NCI-H2029 (cell line): ENCODE data around the gene DNPH1.

Experiments used
- DNase-seq: peaks from one replicate; lab custom pipeline; 2025; lab: John Stamatoyannopoulos, UW

The DNPH1 gene, protein sequence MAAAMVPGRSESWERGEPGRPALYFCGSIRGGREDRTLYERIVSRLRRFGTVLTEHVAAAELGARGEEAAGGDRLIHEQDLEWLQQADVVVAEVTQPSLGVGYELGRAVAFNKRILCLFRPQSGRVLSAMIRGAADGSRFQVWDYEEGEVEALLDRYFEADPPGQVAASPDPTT

DNA sequence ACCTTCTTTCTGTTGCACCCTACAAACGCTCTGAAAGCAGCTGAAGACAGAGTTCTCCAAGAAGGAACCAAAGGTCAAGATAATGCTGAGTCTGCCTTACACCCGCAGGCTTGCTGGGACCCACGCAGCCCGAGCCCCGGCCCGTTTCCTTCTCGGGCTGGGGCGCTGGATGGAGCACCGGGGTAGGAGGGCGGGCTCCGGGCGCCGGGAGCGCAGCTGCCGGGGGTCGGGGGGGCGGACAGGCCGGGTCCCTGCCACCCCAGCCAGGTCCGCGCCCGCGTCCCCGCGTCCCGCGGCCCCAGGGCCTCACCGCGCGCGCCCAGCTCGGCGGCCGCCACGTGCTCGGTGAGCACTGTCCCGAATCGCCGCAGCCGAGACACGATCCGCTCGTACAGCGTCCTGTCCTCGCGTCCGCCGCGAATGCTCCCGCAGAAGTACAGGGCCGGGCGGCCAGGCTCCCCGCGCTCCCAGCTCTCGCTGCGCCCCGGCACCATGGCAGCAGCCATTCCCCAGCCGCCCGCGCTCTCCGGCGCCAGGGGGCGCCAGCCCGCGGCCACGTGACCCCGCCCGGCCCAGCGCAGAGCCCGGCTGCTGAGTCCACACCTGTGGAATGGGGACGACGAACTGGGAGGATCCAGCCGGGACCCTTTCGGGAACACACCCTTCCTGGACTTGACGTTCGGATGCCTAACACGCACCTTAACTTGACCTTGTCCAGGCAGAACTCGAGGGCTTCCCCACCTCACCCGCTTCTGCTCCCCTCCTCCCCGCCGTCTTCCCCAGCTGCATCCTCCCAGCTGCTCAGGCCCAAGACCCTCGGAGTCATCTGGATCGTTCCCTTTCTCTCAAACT lies at the start of gene DNPH1:
Gene DNPH1, minus strand, starts transcription at position 531 of the 852 bp plus-strand sequence. Its CDS starts 25 bp downstream, at position 506.
- DNase-seq = peak; percentile 51

DNA sequence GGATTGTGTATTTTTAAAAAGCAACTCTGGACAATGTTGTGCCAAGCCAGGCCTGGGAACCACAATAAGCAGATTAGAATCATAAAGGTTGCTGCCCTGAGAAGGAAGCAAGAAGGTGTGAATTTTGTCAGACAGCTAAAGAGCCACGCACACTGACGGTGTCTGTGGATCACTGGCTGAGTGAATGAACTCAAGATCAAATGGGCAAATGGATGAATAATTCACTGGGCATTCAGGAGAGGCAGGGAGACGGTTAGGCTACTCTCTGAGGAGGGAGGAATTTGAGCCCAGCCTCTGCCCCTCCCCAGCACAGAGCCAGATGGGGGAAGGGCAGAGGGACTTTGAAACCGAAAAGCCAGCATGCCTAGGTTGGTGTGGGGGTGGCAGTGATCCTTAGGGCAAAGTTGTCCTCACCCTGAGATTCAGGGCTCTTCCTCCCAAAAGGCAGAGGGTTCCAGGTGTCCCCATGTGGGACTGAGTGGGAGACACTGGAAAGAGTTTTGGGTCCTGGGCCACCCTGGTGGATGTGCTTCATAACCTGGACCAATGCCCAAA lies 49.3 kb upstream of the DNPH1 start:
- DNase-seq = no peak

DNA sequence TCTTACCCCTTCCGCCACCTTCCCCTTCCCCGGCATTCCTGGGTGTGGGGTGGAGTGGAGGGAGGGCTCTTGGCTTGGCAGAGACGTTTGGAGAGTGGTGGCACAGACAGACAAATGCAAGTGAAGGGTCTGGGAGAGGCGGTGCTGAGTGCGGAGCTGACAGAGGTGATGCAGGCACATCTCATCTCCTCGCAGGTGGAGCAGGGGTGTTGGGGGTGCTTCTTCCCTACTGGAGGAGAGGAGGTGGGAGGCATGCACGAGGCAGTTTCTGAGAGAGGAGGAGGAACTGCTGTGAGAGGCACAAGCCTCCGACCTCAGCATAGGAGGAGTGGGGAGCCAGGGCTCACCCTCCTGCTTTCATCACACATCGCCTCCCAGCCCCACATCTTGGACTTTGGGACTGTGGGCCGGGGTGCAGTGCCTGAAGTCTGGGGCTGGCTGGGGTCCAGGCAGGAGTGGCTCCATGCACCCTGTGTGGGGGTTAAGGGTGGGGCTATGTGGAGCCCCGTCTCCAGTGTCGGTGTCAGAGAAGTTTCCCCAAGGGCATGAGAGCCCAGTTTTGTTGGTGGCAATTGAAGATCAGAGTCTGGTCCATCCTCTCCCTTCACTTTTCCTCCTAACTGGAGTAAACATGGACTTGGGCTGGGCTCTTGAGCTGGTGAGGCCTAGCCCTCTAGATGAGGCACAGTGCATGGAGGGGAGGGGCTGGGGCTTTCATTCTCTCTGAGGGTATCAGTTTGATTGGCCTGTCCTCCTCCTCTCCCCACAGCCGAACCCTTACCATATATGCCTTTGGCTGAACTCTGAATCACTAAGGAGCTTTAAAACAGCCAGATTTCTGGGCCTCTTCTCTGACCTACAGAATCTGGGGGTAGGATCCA lies 48.6 kb upstream of the DNPH1 start:
- no peak for DNase-seq

DNA sequence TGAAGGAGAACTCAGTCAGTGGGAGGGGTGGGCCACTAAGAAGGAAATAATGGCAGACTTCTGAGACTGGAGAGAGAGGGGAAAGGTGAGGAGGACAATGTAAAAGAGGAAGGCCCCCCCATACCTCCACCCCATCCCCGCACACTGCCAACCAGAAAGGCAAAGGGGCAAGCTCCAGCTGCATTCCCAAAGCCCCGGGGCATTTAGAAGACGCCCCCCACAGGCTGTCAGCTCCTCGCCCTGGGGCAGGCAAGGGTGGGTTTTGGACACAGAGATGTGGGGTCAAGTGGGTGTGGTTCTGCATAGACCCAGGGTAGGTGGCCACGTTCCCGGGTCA lies 48.0 kb upstream of the DNPH1 start:
- DNase-seq = no peak

DNA sequence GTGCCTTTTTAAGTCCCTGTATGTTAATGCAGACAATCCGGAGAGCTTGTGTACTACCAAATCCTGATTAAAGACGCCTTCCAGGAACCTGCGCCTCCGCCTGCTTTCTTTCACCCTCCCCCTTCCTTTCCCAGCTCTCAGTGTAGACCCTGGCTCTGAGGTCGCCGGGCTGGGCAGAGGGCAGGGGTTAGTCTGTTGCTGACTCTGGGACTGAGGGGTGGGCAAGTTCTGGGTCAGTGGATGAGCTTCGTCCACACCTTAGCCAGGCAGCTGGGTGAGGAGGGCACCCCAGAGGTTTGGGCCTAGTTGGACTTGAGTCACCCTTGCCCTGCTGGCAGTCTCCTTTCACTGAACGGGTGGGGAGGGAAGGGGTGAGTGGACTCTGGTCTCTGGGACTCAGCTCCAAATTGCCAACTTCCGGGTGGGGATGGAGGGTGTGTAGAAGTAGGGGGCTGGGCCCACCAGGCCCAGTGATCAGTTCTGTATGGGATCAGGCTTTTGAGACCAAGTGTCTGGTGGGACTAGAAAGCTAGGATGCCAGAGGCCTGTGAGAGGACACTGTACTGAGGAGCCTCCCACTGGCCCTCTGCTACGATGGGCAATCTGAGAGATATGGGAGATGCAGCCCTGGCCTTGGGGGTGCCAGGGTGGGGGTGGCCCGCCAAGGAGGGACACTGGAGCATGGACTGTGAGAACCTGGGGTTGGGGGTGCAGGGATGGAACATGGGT lies 47.5 kb upstream of the DNPH1 start:
- DNase-seq = no peak

DNA sequence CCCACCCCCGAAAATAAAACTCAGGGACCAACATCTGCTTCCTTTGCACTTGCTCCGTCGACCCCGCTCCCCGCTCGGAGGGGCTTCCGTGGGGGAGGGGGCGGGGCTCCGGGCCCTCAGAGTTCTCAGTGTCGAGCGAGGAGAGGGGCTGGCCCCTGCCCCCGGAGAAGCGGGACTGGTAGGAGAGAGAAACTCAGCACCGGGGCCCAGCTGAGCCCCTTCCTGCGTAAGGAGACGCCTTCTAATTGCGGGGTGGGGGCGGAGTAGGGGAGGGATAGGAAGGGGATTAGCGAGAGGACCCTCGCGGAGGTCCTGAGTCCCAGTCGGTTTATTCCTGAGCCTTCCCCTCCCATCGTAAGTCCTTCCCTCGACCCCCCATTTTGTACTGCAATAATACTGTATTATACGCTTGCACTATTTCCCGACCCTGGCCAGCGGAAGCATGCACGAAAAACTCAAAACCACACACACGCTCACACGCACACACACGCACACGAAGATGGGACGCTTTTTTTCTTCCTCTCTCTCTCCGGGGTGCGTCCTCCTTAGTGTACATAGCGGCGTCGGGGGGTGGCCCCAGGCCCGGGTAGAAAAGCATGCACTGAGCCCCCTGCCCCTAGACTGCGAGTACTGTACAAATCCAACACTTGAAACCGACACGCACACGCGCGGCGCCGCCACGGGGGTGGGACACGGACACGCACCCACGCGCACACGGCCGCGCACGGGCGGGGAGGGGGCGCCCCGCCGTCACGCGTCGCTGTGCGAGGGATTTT lies 46.7 kb upstream of the DNPH1 start:
- no peak for DNase-seq

DNA sequence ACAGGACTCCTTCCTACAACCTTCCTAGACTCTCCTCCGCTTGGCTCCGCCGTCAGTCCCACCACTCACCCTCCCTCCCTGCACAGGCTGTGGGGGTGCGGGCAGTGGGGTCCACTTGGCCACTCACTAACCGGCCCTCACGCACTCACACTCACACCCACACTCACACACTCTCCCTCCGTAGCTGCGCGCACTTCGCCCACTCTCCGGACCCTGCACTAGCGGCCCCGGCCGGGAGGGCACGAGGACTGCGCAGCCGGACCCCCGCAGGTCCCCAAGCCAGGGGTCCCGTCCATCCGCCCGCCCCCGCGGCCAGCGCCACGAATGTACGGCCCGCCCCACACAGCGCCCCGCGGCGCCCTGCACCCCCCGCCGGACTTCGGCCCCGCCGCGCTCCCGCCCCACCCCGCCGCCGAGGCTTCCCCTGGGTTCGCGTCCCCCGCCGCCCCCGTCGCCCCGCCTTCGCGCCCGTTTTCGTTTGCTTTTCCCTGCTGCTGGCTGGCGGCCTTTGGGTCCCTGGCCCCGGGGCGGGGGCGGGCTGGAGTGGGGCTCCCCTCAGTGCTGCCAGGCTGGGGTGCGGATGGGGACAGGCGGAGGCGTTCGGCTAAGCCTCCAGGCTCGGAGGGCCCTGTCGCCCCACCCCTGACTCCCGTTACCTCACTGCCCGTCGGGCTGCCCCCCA lies 45.8 kb upstream of the DNPH1 start:
- no peak for DNase-seq

DNA sequence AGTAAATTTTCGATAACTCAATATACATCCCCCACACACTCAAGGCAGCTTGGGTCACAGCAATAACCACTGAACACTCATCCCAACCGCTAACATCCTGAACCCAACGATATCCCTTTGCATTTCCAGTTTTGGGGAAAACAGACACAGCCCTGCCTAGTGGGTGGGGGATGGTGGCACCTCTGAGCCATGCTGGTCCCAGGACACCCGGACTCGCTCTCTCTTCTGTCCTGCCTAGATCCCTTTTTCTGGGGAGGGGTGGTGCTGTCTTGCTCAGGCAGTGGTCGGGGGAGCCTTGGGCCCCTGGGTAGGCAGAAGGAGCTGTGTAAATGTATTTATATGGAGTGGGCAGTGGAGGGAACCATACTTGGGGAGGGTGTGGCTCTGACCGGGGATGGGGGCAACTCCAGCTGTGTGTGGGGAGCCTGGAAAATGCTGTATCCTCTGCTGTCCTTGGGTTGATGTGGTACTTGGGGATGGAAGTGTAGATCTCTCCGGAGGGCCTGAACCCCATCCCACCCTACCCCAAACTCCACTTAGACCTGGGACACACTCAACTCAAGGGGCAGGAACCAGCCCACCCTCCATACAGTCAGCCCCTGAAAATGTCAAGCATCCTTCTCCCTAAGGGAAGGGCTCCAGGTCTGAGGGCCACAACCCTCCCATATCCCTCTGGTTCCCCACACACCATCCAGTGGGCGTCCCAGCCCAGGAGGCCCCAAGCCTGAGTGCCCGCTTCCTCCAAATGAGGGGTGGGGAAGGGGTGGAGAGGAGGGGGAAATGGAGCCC lies 45.0 kb upstream of the DNPH1 start:
- DNase-seq = no peak

DNA sequence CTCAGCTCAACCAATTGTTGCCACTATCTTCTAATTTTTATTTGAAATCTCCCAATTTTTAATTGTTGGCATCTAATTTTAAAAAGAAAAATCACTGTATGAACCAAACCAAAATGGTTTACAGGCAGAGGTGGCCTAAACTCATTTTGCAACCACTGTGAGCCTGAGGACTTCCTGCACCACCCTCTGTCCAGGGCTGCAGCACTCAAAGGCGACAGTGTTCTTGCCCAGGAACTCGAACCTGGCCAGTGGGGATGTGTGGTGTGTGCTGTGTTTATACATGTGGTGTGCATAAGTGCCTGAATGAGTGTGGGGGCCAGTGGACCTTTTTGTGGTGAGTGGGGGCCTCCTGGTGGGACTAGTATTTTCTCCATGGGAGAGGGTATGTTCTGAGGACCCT lies 44.4 kb upstream of the DNPH1 start:
- no peak for DNase-seq

DNA sequence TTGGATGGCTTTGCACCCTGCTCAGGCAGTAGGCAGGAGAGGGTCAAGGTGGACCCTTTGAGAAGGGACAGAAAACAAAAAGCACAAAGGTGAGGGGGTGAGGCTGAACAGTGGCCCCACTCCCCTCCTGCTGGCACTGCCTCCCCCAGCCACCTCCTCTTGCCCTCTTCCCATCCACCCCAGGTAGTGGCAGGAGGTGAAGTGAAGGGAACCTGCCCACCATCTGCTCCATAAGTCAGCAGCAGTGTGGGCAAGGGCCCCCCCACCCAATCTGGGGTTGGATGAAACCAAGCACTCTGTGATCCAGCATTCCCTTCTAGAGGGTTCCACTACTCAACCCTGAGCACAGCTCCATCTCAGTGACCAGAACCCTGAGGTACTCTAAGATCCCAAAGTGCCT lies 42.7 kb upstream of the DNPH1 start:
- no peak for DNase-seq

DNA sequence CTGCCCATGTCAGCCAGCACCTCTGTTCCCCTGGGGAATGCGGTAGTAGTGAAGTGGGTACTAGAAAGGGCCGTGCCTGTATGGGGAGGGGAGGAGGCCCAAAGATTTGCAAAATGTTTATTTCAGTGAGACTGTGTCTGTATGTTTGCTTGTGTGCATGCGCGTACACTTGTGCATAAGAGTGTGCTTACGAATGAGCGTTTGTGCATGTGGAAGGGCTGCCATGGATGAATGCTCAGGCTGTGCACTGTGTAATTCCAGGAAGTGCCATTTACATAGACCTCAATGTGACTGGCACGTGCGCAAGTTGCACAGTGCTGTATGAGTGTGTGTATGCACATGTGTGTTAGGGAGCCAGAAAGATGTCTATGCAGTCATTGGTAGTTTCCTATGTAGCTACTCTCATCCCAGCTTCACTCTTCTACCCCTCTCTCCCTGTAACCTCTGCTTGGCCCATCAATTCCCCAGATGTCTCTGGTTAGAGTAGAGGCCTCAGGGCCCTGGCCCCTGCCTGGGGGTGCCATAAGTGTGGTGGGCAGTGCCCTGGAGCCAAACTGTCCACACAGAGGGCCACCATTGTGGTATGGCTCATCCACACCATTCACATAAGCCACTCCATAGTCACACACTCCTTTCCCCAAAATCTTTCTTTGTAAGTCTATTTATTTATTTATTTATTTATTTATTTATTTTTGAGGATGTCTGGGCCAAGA lies 42.0 kb upstream of the DNPH1 start:
- DNase-seq = no peak

DNA sequence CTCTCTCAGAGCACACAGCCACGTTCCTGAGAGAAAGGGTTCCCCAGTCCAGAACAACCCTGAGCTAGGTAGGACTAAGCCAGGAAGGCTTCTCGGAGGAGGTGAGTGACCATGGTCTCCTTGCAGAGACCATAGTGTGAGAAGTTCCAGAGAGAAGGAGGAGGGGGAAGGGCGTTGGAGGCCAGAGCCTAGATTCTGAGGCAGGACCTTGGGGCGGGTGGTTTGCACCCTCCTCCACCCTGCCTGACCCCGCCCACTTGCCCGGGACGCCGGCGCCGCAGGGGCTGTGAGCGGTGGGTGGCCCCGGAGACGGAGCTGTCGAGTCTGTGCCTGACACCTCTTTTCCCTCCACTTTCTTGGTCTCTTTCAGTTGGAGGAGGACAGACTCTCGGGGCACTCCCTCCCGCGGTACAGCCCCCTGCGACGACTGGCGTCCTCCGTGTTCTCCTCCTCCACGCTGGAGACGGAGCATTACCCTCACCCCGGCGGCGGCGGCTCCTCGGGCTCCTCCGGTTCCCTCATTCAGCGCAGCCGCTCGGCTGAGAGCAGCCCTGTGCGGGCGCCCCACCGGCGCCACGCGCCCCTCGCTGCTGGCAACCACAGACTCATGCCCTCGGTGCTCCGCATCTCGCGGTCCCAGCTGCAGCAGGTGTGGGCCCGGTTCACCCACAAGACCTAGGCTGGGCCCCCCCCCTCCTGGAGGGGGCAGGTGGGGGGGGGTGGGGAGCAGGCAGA lies 40.2 kb upstream of the DNPH1 start:
- DNase-seq = peak; percentile 29

DNA sequence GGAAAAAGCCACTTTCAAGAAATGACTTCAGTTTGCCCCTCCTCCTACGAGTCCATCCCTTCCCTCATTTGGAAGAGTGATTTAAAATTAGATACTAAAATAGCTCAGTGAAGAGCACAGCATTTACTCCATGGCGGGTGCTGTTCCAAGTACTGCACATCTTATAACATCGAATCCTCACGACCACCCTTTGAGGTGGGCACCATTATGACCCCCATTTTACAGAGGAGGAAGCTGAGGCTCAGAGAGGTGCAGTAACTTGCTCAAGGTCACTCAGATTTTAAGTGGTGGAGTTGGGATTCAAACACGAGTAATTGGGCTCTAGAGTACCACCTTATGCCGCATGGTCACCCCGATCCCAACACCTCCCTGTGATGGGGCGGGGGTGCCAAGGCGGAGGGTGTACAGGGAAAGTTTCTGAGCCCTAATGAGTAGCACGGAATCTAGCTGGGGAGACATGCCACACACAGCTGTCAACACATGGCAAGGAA lies 39.5 kb upstream of the DNPH1 start:
- no peak for DNase-seq

DNA sequence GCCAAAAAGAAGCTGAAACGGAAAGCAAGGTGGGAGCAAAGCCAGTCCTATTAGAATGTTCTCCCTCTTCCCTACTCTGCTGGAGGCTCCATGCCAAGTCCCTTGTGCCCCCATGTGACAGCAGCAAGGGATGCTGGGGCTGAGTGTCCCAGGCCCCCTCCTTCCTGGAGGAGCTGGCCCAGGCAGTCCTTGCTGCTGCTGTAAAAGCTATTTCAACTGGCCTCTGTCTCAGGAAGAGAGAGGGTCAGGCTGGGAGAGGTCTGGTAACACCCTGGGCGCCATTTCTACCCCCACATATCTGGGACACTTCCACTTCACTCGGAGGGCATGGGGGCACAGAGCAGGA lies 39.0 kb upstream of the DNPH1 start:
- DNase-seq = peak; percentile 85

DNA sequence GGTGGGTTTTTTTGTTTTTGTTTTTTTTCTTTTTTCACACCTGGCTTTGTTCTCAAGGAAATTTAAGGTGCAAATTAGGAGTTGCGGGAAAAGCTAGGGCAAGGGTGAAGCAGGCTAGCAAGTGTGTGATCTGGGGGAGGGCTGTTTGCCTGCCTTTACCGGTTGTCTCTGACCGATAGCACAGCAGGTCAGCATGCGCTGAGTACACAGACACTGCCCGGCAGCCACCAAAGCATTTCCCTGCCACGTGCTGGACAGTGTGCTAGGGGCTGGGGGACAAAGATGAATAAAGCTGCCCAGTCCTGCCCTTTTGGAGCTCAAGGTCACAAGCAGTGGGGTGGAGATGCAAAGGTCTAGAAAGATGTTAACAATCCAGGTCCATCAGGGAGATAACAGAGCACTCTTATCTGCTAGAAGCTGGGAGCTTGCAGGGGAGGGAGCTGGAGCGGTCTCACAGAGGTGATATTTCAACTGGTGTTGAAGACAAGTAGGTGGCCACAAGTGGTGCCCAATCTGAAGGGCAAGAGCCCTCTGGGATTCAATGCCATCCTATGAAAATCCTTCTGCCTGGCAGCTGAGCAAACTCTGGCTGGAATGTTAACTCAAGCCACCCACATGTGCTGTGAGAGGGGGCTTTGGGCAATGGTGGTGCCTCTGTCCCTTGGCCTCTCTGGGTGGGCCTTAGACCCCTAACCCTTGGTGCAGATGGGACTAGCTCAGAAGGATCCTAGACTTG lies 38.5 kb upstream of the DNPH1 start:
- DNase-seq = peak; percentile 83

DNA sequence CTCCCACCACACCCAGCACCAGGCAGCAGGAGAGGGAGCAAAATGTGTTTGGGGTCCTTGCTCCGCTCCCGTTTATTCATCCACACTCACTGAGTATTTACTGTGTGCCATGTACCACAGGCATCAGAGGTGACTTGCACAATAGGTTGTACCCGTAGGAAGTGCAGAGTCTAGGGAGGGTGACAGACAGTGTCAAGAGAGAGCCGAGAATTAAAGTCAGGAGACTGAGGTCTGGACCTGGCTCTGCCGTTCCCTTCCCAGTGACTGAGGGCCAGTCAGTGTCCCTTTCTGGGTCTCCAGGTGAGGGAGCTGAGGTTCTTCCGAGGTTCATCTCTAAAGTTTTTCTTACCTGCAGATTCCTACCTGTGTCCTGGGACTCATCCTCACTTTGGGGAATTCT lies 36.3 kb upstream of the DNPH1 start:
- no peak for DNase-seq

DNA sequence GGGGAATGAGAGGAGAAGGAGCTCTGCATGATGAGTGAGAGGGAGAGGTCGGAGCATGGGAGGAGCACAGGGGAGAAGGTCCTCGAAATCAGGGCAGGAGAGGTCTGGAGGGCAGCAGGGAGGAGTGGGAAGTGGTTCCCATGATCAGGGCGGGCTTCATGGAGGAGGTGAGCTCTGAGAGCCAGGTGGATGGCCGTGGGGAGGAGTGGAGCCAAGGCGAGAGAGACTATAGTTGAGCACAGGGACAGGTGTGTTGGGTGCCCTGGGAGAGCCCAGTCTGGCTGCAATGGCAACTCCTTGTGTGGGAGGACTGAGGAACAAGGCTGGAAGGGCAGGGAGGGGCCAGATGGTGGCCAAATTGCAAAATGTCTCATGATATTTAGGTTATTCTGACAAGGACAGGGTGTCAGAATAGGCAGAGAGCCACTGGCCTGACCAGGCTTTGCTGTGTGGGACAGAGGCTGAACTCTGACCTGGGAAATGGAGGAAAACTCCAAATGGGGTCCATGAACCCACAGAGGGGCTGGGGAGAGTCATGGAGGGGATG lies 35.4 kb upstream of the DNPH1 start:
- DNase-seq = no peak
